Neural progenitor cell (in vitro differentiated cells): ENCODE measurements around the gene TRPM3. TPM values are rescaled to one million over a fixed set of nuclear protein-coding genes. Genes with fewer than 3 reads are reported as not detected.
"Not testable (repeated sequence)": the region's sequence is repeated elsewhere in the genome, so short reads cannot be mapped to it uniquely, and the experiment has no call there.

Experiments
- DNase-seq: peaks from one replicate; pipeline ENCODE4 v3.0.0-alpha.2; 2016; ENCODE audit warnings: low spot score
- H2AFZ ChIP-seq: fragments of 200-600 bp; sonication (generic); replicated peaks from 2 replicates; pipeline ENCODE4 v1.6.1; 2016; ENCODE audit warnings: antibody characterized with exemption
- H3F3A ChIP-seq: fragments of 200-600 bp; sonication (generic); 2 replicates; pipeline ENCODE4 v1.6.1; 2016; ENCODE audit warnings: antibody characterized with exemption, low read depth
- H3K27ac ChIP-seq: fragments of 200-600 bp; sonication (generic); 2 replicates; pipeline ENCODE4 v1.5.1; 2016; ENCODE audit warnings: mild to moderate bottlenecking
- H3K27me3 ChIP-seq: fragments of 200-600 bp; sonication (generic); 2 replicates; pipeline ENCODE4 v1.6.1; 2016; ENCODE audit warnings: mild to moderate bottlenecking, moderate library complexity
- H3K36me3 ChIP-seq: fragments of 200-600 bp; sonication (generic); 2 replicates; pipeline ENCODE4 v1.5.1; 2016
- H3K4me1 ChIP-seq: fragments of 200-600 bp; sonication (generic); 2 replicates; pipeline ENCODE4 v1.6.1; 2016; ENCODE audit warnings: mixed run types
- H3K4me2 ChIP-seq: fragments of 200-600 bp; sonication (generic); 2 replicates; pipeline ENCODE4 v1.6.1; 2016
- H3K4me3 ChIP-seq: fragments of 200-600 bp; sonication (generic); 2 replicates; pipeline ENCODE4 v1.5.1; 2016
- H3K79me2 ChIP-seq: fragments of 200-600 bp; sonication (generic); 2 replicates; pipeline ENCODE4 v1.6.1; 2016; ENCODE audit warnings: low read depth
- H3K9ac ChIP-seq: fragments of 200-600 bp; sonication (generic); 2 replicates; pipeline ENCODE4 v1.6.1; 2016
- H3K9me3 ChIP-seq: fragments of 200-600 bp; sonication (generic); 2 replicates; pipeline ENCODE4 v1.5.1; 2016; ENCODE audit warnings: low read depth
- H4K20me1 ChIP-seq: fragments of 200-600 bp; sonication (generic); 2 replicates; pipeline ENCODE4 v1.6.1; 2016; ENCODE audit warnings: low read depth
- H3K27ac Mint-ChIP-seq: 3 replicates; pipeline ENCODE4 v1.8.0; 2021; ENCODE audit warnings: mixed read lengths
- H3K27me3 Mint-ChIP-seq: 2 replicates; pipeline ENCODE4 v1.8.0; 2022; ENCODE audit warnings: low read depth, mild to moderate bottlenecking, inconsistent platforms, moderate library complexity, mixed read lengths; ENCODE audit not compliant: insufficient read depth
- H3K36me3 Mint-ChIP-seq: 3 replicates; pipeline ENCODE4 v1.8.0; 2021; ENCODE audit warnings: mixed read lengths
- H3K4me1 Mint-ChIP-seq: 3 replicates; pipeline ENCODE4 v1.8.0; 2021; ENCODE audit warnings: mixed read lengths
- H3K4me3 Mint-ChIP-seq: 3 replicates; pipeline ENCODE4 v1.8.0; 2021; ENCODE audit warnings: mild to moderate bottlenecking, moderate library complexity, mixed read lengths
- H3K9me3 Mint-ChIP-seq: 3 replicates; pipeline ENCODE4 v1.8.0; 2020; ENCODE audit warnings: mixed read lengths
- CTCF ChIP-seq: fragments of 200-600 bp; sonication (generic); IDR thresholded peaks from 2 replicates; pipeline ENCODE4 v1.5.1; 2017; ENCODE audit warnings: antibody characterized with exemption, mild to moderate bottlenecking
- EZH2 ChIP-seq: fragments of 200-600 bp; sonication (generic); IDR thresholded peaks from 2 replicates; pipeline ENCODE4 v1.6.1; 2017; ENCODE audit warnings: antibody characterized with exemption, mild to moderate bottlenecking, moderate library complexity
- EZH2phosphoT487 ChIP-seq: fragments of 200-600 bp; sonication (generic); IDR thresholded peaks from 2 replicates; pipeline ENCODE4 v1.6.1; 2017; ENCODE audit warnings: antibody characterized with exemption
- total RNA-seq: library from RNA; depleted of rRNA; stranded (reverse); fragments of >200 nt; gene quantifications from 2 replicates; pipeline ENCODE4 v1.2.3, GENCODE V29; 2015; ENCODE audit warnings: low replicate concordance

Gene TRPM3
- total RNA-seq, 1 donor from 2014 or later: 37.2 TPM

GRCh38 chr9:70978085-70978484 lies 143.3 kb downstream of the TRPM3 start:
- H3K27me3 Mint-ChIP-seq: no peaks in the 10 kb centered on the region
- no peak overlapping the region for H3K4me3 Mint-ChIP-seq
- no peak overlapping the region for H3K27ac Mint-ChIP-seq
- Histone ChIP-seq H3K36me3 (no peaks in the 10 kb centered on the region), H3K4me2 (no peak overlapping the region), H4K20me1 (no peaks in the 10 kb centered on the region), H3K4me3 (no peak overlapping the region), H2AFZ (no peak overlapping the region), H3K27me3 (no peaks in the 10 kb centered on the region), H3K79me2 (peaks cover 39% of the 10 kb centered on the region), H3K9me3 (no peaks in the 10 kb centered on the region), H3K4me1 (peaks cover 6% of the 10 kb centered on the region), H3K9ac (no peak overlapping the region), H3K27ac (no peak overlapping the region), H3F3A (no peaks in the 10 kb centered on the region)
- DNase-seq: no peak
- peaks cover 12% of the 10 kb centered on the region for H3K36me3 Mint-ChIP-seq
- TF ChIP-seq EZH2phosphoT487 (no peak), EZH2 (no peak), CTCF (no peak)
- peaks cover 2% of the 10 kb centered on the region for H3K9me3 Mint-ChIP-seq
- H3K4me1 Mint-ChIP-seq: peaks cover 8% of the 10 kb centered on the region

- no peaks in the 10 kb centered on the region for H3K9me3 ChIP-seq
- H3K4me2 ChIP-seq: no peak overlapping the region
- no peaks in the 10 kb centered on the region for H3K36me3 ChIP-seq
- no peaks in the 10 kb centered on the region for H4K20me1 ChIP-seq
- H3K79me2 ChIP-seq: peaks cover 49% of the 10 kb centered on the region
- Mint-ChIP-seq H3K36me3 (peaks cover 10% of the 10 kb centered on the region), H3K27ac (peak overlapping the region; percentile 67), H3K27me3 (no peaks in the 10 kb centered on the region), H3K4me1 (peaks cover 8% of the 10 kb centered on the region), H3K4me3 (no peak overlapping the region), H3K9me3 (peaks cover 2% of the 10 kb centered on the region)
- H3K9ac ChIP-seq: no peak overlapping the region
- H3F3A ChIP-seq: no peaks in the 10 kb centered on the region
- no peak for TF ChIP-seq CTCF
- no peak for TF ChIP-seq EZH2phosphoT487
- no peak for TF ChIP-seq EZH2
- no peak overlapping the region for H2AFZ ChIP-seq
- no peak overlapping the region for H3K27ac ChIP-seq
- no peak overlapping the region for H3K4me3 ChIP-seq
- DNase-seq: no peak
- peaks cover 8% of the 10 kb centered on the region for H3K4me1 ChIP-seq
- H3K27me3 ChIP-seq: no peaks in the 10 kb centered on the region
Observed at GRCh38 chr9:70975821-70976220, 145.6 kb downstream of the TRPM3 start.

GRCh38 chr9:70971723-70972122 lies 149.7 kb downstream of the TRPM3 start:
- Histone ChIP-seq H3K27me3 (no peaks in the 10 kb centered on the region), H2AFZ (no peak overlapping the region), H3K4me3 (no peak overlapping the region), H3F3A (no peaks in the 10 kb centered on the region), H3K27ac (no peak overlapping the region), H3K79me2 (peaks cover 70% of the 10 kb centered on the region), H3K36me3 (no peaks in the 10 kb centered on the region), H3K9ac (no peak overlapping the region), H3K9me3 (no peaks in the 10 kb centered on the region), H3K4me2 (no peak overlapping the region), H3K4me1 (peaks cover 12% of the 10 kb centered on the region), H4K20me1 (no peaks in the 10 kb centered on the region)
- H3K27me3 Mint-ChIP-seq: no peaks in the 10 kb centered on the region
- peaks cover 8% of the 10 kb centered on the region for H3K36me3 Mint-ChIP-seq
- peaks cover 2% of the 10 kb centered on the region for H3K9me3 Mint-ChIP-seq
- TF ChIP-seq CTCF (no peak), EZH2phosphoT487 (no peak), EZH2 (no peak)
- DNase-seq: no peak
- H3K4me1 Mint-ChIP-seq: peaks cover 5% of the 10 kb centered on the region
- no peak overlapping the region for H3K4me3 Mint-ChIP-seq
- H3K27ac Mint-ChIP-seq: no peak overlapping the region

GRCh38 chr9:70966380-70966779 lies 155.0 kb downstream of the TRPM3 start:
- not testable (repeated sequence) for H3K4me3 Mint-ChIP-seq, H3K27me3 Mint-ChIP-seq, H3K4me3 ChIP-seq, H4K20me1 ChIP-seq, DNase-seq, H3K4me2 ChIP-seq, H3K4me1 Mint-ChIP-seq, H3K9me3 Mint-ChIP-seq, H3K27me3 ChIP-seq, H3K9me3 ChIP-seq, H3K36me3 ChIP-seq, H3K36me3 Mint-ChIP-seq, H3F3A ChIP-seq, H3K9ac ChIP-seq, H3K27ac ChIP-seq, H3K27ac Mint-ChIP-seq, H2AFZ ChIP-seq
- H3K4me1 ChIP-seq: peaks cover 41% of the 10 kb centered on the region
- H3K79me2 ChIP-seq: peaks cover 79% of the 10 kb centered on the region
